Vagina (tissue), 2 donors: Measurements from ENCODE around the gene MEF2D.
A peak's percentile ranks its signal among the peaks of the same experiment; 100 is the strongest.

Experiments
- CTCF ChIP-seq, 3 experiments: fragments of 450-650 bp in 2 of 3; fragments of 200-600 bp in 1 of 3; sonication (generic) in 1 of 3; IDR thresholded peaks; one replicate each; pipeline ENCODE4 v1.5.1; 2017 to 2019; ENCODE audit warnings: antibody characterized with exemption in 3 of 3, mild to moderate bottlenecking in 2 of 3, moderate library complexity in 2 of 3
- POLR2A ChIP-seq, 2 donors: fragments of 450-650 bp; IDR thresholded peaks; one replicate each; pipeline ENCODE4 v1.6.1; 2017; ENCODE audit warnings: antibody characterized with exemption in 2 of 2, mild to moderate bottlenecking in 2 of 2, moderate library complexity in 2 of 2

DNA sequence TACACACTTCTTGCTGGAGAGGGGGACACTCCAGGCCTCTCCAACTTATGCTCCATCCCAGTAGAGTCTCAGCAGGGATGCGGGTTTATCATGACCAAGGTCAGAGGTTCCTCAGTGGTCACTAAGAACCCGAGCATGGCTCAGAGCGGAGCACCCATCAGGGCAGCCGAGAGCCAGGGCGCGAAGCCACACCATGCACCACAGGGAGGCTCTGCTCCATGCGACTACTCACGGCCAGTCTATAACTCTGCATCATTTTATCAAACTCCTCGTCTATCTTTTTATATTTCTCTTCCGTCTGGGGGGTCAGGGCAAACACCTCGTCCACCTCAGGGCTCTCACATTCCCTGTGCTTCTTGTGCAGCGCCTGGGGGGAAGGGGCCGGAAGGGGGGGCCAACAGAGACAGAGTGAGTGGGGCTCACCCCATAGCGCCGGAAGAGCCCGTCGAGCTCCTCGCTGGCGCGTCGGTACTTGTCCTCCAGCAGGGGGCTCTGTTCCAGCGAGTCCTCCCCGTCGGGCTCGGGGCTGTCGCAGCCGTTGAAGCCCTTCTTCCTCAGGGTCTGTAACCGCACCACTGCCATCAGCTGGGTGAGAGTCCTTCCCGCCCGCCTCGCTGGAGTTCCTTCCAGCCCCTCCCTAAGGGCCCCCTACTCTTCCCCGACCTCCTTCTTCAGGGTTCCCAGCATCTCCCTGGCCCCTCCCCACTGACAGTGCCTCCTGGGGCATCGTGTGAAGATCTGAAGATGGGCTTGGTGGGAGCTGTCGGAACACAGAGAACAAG lies 20.0 kb downstream of the MEF2D start:
- TF ChIP-seq CTCF (IDR thresholded peaks at IDR 0.05) (peak in 2 of 3 experiments; percentile 40 to 49), POLR2A (IDR thresholded peaks at IDR 0.05) (no peak)
